Prostate gland (tissue), 2 donors: ENCODE data around the gene PXT1.

Experiments
- POLR2AphosphoS5 ChIP-seq: sonication (generic); formaldehyde crosslinking; IDR thresholded peaks from one replicate; pipeline ENCODE4 v1.6.1; 2017; ENCODE audit warnings: antibody characterized with exemption
- TF ChIP-seq, protein P1 (sequence below), 4 experiments: fragments of 200-600 bp in 2 of 4; fragments of 450-650 bp in 2 of 4; sonication (generic) in 2 of 4; IDR thresholded peaks; 1 replicate in 3 of 4; 2 replicates in 1 of 4; pipeline ENCODE4 v1.5.1; 2016 to 2019; ENCODE audit warnings: antibody characterized with exemption in 4 of 4, mild to moderate bottlenecking in 2 of 4, moderate library complexity in 2 of 4

GRCh38 chr6:36347621-36348020 is 95.0 kb downstream of the PXT1 start:
- TF ChIP-seq, protein P1, sequence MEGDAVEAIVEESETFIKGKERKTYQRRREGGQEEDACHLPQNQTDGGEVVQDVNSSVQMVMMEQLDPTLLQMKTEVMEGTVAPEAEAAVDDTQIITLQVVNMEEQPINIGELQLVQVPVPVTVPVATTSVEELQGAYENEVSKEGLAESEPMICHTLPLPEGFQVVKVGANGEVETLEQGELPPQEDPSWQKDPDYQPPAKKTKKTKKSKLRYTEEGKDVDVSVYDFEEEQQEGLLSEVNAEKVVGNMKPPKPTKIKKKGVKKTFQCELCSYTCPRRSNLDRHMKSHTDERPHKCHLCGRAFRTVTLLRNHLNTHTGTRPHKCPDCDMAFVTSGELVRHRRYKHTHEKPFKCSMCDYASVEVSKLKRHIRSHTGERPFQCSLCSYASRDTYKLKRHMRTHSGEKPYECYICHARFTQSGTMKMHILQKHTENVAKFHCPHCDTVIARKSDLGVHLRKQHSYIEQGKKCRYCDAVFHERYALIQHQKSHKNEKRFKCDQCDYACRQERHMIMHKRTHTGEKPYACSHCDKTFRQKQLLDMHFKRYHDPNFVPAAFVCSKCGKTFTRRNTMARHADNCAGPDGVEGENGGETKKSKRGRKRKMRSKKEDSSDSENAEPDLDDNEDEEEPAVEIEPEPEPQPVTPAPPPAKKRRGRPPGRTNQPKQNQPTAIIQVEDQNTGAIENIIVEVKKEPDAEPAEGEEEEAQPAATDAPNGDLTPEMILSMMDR (IDR thresholded peaks at IDR 0.05), result no peak
- no peak for TF ChIP-seq POLR2AphosphoS5
